ENCODE measurements around the gene CORO7.

CORO7 gene

GRCh38 chr16:4391631-4392381 lies 24.6 kb downstream of the CORO7 start:
- no peak overlapping the region for H3K27ac ChIP-seq (replicated peaks)
- no peak for TF ChIP-seq POLR2AphosphoS5 (IDR thresholded peaks at IDR 0.05; ENCODE audit: low read depth)
- TF ChIP-seq, protein P1, sequence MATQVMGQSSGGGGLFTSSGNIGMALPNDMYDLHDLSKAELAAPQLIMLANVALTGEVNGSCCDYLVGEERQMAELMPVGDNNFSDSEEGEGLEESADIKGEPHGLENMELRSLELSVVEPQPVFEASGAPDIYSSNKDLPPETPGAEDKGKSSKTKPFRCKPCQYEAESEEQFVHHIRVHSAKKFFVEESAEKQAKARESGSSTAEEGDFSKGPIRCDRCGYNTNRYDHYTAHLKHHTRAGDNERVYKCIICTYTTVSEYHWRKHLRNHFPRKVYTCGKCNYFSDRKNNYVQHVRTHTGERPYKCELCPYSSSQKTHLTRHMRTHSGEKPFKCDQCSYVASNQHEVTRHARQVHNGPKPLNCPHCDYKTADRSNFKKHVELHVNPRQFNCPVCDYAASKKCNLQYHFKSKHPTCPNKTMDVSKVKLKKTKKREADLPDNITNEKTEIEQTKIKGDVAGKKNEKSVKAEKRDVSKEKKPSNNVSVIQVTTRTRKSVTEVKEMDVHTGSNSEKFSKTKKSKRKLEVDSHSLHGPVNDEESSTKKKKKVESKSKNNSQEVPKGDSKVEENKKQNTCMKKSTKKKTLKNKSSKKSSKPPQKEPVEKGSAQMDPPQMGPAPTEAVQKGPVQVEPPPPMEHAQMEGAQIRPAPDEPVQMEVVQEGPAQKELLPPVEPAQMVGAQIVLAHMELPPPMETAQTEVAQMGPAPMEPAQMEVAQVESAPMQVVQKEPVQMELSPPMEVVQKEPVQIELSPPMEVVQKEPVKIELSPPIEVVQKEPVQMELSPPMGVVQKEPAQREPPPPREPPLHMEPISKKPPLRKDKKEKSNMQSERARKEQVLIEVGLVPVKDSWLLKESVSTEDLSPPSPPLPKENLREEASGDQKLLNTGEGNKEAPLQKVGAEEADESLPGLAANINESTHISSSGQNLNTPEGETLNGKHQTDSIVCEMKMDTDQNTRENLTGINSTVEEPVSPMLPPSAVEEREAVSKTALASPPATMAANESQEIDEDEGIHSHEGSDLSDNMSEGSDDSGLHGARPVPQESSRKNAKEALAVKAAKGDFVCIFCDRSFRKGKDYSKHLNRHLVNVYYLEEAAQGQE (IDR thresholded peaks at IDR 0.05; ENCODE audit: insufficient replicate concordance, low read depth) = no peak
- TF ChIP-seq SPI1 (IDR thresholded peaks at IDR 0.05; ENCODE audit: borderline replicate concordance, low read depth) = no peak
- no peak for TF ChIP-seq GABPA (IDR thresholded peaks at IDR 0.05; ENCODE audit: low read depth)
- TF ChIP-seq CTCF (IDR thresholded peaks at IDR 0.05; ENCODE audit: insufficient read depth, low read length) = no peak
- DNase-seq (ENCODE audit: low read depth in 1 of 2, low spot score in 1 of 2) = no peak
- no peak overlapping the region for H3K4me3 ChIP-seq (replicated peaks; ENCODE audit: insufficient read depth, low read length)
- H3K27me3 ChIP-seq (ENCODE audit: insufficient read depth, poor library complexity, severe bottlenecking) = no peaks in the 10 kb centered on the region

DNA sequence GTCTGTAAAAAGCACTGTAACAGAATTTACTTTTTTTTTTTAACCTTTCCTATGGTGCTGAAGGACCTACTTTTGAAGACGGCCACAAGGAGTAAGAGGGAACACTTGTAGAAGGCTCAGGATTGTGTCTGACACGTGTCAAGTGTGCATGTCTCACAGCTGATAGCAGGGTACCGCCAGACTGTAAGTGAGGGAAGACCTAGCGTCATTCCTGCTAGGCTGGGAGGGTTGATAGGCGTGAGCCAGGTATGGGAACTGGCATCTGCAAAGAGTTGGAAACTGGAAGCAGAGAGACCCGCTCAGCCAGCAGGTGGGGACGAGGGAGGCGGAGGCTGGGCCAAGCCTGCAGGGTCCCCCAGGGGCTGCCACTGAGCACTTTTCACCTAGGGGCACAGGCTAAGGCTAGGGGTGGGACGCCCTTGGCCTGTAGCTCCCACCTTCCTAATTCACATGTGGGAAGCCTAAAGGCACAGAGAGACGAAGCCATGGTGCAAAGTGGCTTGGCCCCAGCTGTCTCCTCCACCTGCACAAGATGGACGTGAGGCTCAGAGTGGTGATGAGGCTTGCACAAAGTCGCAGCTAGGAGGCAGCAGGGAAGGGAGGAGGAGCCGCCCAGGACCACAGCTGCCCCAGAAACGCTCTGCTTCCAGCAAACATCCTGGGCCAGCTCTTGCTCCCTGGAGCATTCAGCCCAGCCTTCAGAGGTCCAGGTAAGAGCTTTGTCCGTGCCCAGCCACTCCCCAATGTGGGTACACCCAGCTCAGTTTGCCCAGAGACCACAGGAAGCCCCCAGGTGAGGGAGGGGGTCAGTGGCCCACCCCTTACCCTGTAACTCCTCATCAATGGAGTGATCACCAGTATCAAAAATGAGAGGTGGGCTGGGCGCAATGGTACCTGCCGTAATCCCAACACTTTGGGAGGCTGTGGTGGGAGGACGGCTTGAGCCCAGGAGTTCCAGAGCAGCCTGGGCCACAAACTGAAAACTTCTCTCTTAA lies 25.8 kb downstream of the CORO7 start:
- no peak overlapping the region for H3K4me3 ChIP-seq (replicated peaks; ENCODE audit: insufficient read depth, low read length)
- no peak for DNase-seq (ENCODE audit: low read depth in 1 of 2, low spot score in 1 of 2)
- TF ChIP-seq SPI1 (IDR thresholded peaks at IDR 0.05; ENCODE audit: borderline replicate concordance, low read depth) (no peak), GABPA (IDR thresholded peaks at IDR 0.05; ENCODE audit: low read depth) (no peak), CTCF (IDR thresholded peaks at IDR 0.05; ENCODE audit: insufficient read depth, low read length) (no peak), POLR2AphosphoS5 (IDR thresholded peaks at IDR 0.05; ENCODE audit: low read depth) (no peak)
- TF ChIP-seq, protein P1 (IDR thresholded peaks at IDR 0.05; ENCODE audit: insufficient replicate concordance, low read depth) = no peak
- H3K27me3 ChIP-seq (ENCODE audit: insufficient read depth, poor library complexity, severe bottlenecking) = no peaks in the 10 kb centered on the region
- no peak overlapping the region for H3K27ac ChIP-seq (replicated peaks)

DNA sequence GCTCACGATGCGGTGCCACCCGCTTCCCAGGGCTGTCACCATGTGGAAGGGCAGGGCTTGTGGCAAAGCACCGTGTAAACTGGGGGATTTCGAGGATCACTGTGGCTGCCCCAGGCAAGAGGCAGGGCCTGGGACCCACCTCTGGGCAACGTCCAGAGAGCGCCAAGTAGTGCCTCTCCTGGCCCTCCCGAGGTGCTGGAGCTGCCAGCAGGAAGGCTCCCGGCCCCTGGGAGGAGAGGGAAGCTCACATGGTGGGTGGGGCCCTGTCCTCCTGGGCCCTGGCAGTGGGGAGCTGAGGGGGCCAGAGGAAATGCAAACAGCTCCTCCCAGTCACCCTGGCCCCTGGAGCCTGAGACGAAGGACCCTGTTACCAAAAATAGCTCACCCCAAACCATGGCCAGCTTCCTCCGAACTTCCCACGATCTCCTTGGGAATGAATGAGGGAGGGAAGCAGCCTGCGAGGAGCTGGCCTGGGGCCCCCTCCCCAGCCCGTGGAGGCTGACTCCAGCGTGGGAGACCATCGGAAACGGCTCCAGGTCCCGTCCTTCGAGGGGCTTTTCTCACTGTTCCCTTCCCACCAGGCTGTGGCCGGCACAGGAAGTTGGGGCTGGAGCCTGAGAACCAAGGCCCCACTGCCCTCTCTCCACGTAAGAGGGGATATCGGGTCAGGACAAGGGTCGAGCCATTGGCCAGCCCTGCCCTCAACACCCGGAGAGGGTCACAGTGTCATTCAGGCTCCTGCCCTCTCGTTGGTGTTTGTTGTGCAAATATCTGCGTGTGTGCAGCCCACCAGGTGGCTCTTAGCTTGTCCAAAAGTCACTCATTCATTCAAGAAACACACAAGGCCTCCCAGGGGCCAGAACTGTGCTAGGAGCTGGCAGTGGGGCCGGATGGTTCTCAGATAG lies 27.1 kb downstream of the CORO7 start:
- H3K27ac ChIP-seq (replicated peaks) = no peak overlapping the region
- DNase-seq (ENCODE audit: low read depth in 1 of 2, low spot score in 1 of 2) = no peak
- H3K27me3 ChIP-seq (ENCODE audit: insufficient read depth, poor library complexity, severe bottlenecking) = no peaks in the 10 kb centered on the region
- no peak for TF ChIP-seq GABPA (IDR thresholded peaks at IDR 0.05; ENCODE audit: low read depth)
- no peak overlapping the region for H3K4me3 ChIP-seq (replicated peaks; ENCODE audit: insufficient read depth, low read length)

All from HL-60 (cell line).